H54 (cell line): ENCODE measurements around the gene POU2F3.

ENCODE experiments used
- DNase-seq: peaks from one replicate; pipeline ENCODE4 v3.0.0; 2011; ENCODE audit warnings: low spot score, mixed read lengths; ENCODE audit not compliant: insufficient read length
- FAIRE-seq: peaks from 3 replicates; lab custom pipeline; 2011; peaks lifted over from hg19 to GRCh38; lab: Jason Lieb, UNC
- POLR2A ChIP-seq: IDR thresholded peaks from 2 replicates; pipeline ENCODE4 v1.6.1; 2011; ENCODE audit warnings: low read depth, mild to moderate bottlenecking, low read length

The POU2F3 gene

GRCh38 chr11:120226242-120226641 is 13.7 kb upstream of the POU2F3 start:
- no peak for FAIRE-seq
- TF ChIP-seq POLR2A, result no peak
- no peak for DNase-seq

DNA sequence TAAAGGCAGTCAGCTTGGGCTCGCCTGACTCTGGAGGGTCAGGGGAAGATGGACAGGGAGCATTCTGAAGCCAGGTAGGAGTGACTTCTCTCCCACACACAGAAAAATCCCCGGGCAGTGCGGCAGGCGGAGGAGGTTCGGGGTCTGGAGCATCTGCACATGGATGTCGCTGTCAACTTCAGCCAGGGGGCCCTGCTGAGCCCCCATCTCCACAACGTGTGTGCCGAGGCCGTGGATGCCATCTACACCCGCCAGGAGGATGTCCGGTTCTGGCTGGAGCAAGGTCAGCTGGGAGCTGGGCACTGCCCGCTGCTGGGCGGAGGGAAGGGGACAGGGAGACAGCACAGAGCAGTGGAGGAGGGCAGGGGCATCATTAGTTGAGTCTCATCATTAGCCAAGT is 13.2 kb upstream of the POU2F3 start:
- DNase-seq, result no peak
- no peak for TF ChIP-seq POLR2A
- FAIRE-seq, result no peak

DNA sequence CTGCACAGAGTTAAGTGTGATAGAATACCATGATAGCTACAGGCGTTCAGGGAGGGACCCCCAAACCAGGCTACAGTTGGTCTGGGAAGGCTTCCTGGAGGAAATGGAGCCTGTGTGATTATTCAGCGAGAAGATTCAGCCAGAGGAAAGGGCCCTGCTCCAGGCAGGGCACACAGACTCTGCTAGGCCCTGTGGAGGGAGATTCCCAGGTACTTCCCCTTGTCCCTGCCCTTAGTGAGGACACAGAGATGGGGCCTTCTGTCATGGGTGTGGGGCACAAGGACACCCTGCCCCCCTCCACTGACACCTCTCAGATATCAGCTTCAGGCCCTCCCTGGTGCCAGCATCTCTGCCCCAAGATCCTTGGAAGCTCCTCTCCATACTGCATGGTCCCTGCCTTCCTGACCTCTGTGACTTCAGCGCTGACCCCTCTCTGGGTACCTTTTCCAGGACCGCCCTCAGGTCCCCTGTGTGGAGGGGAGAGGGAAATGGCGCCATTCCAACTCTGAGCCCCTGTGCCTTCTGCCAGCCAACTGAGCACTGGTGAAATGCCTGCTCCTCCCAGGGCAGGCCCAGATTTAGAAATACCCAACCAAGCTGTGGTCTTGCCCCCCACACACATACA is 12.6 kb upstream of the POU2F3 start:
- FAIRE-seq (no peak), DNase-seq (no peak)
- no peak for TF ChIP-seq POLR2A

DNA sequence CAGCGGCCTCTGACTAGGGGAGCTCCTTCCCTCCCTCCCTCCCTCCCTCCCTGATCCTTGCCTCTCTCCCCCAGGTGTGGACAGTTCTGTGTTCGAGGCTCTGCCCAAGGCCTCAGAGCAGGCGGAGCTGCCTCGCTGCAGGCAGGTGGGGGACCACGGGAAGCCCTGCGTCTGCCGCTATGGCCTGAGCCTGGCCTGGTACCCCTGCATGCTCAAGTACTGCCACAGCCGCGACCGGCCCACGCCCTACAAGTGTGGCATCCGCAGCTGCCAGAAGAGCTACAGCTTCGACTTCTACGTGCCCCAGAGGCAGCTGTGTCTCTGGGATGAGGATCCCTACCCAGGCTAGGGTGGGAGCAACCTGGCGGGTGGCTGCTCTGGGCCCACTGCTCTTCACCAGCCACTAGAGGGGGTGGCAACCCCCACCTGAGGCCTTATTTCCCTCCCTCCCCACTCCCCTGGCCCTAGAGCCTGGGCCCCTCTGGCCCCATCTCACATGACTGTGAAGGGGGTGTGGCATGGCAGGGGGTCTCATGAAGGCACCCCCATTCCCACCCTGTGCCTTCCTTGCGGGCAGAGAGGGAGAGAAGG is 11.1 kb upstream of the POU2F3 start:
- no peak for TF ChIP-seq POLR2A
- DNase-seq (no peak), FAIRE-seq (no peak)

- DNase-seq (no peak), FAIRE-seq (no peak)
- TF ChIP-seq POLR2A, result no peak
Observed at GRCh38 chr11:120229451-120230424, 10.2 kb upstream of the POU2F3 start.

DNA sequence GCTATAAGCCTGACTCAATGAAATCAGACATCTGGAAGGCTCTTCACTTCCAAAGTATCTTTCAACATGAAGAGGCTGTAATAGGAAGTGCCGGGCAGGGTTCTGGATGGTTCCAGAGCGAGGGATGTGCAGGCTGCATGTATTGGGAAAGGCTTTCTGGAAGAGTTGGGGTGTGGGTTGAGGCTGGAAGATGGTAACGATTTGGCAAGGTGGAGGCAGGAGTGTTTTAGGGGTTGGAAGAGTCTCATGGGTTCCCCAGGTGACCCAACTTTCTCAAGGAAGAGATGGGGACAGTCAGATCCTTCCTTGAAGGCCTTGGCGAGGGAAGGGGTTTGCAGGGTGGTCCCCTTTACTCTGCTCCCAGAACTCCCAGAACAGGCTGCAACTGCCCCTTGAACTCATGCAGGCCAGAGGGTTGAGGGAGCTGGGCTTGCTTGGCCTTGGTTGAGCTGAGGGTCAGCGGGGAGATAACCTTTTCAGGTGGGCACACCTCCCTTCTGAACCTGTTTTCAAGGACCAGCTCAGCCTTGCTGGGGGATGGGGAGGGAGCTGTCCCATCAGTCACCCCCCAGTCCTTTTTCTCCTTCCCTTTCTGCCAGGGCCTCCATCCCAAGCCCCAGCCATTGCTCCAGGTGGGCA is 9.4 kb upstream of the POU2F3 start:
- TF ChIP-seq POLR2A, result no peak
- FAIRE-seq (no peak), DNase-seq (no peak)

- FAIRE-seq (no peak), DNase-seq (no peak)
- TF ChIP-seq POLR2A, result no peak
Observed at GRCh38 chr11:120231963-120232362, 8.0 kb upstream of the POU2F3 start.

DNA sequence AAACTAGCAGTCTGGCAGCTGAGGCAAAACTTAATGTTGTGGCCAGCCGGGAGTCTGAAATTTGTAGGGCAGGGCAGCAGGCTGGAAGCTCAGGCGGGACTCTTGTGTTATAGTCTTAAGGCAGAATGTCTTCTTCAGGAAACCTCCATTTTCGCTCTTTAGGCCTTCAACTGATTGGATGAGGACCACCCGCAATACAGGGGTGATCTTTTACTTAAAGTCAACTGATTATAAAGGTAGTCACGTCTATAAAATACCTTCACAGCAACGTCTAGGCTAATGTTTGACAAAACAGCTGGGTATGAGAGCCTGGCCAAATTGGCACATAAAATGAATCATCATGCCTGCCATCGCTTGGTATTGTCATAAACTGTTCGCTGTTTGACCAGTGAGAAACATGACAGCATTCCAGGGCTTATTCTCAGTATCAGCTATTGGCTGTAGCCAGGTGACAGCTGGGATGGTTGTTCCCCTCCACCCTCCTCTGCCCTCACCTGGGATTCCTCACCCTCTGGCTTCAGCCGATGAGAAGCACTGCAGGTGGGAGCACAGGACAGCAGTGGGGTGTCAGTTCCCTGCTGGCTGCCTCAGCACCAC is 6.6 kb upstream of the POU2F3 start:
- no peak for TF ChIP-seq POLR2A
- DNase-seq (no peak), FAIRE-seq (no peak)

- no peak for TF ChIP-seq POLR2A
- DNase-seq (no peak), FAIRE-seq (no peak)
Observed at GRCh38 chr11:120235024-120235628, 4.8 kb upstream of the POU2F3 start.

GRCh38 chr11:120236169-120237107 is 3.5 kb upstream of the POU2F3 start:
- DNase-seq, result peak; percentile 53
- no peak for FAIRE-seq
- peak; percentile 56 for TF ChIP-seq POLR2A

- FAIRE-seq (no peak), DNase-seq (no peak)
- TF ChIP-seq POLR2A, result no peak
Observed at GRCh38 chr11:120238968-120239620, 846 bp upstream of the POU2F3 start.

- DNase-seq (no peak), FAIRE-seq (no peak)
- TF ChIP-seq POLR2A, result no peak
Observed at GRCh38 chr11:120240866-120241265, 926 bp downstream of the POU2F3 start.
